Measurements from ENCODE around the gene DAP3. TPM values are rescaled to one million over a fixed set of nuclear protein-coding genes. Genes with fewer than 3 reads are reported as not detected.

Gene DAP3
- total and polyA plus RNA-seq, 10 of the 15 experiments (the other 5 are each of a cell fraction or from before 2014, with no cell fraction given), result 60.0 to 223 (median 138) TPM

GRCh38 chr1:155694167-155694566 lies 5.3 kb downstream of the DAP3 start (continued):
- TF ChIP-seq BCLAF1 (IDR thresholded peaks at IDR 0.05) (no peak), ZNF384 (IDR thresholded peaks at IDR 0.05; ENCODE audit: borderline replicate concordance, low read depth, low read length) (no peak), PKNOX1 (IDR thresholded peaks at IDR 0.05) (no peak), E4F1 (IDR thresholded peaks at IDR 0.05; ENCODE audit: borderline replicate concordance, partially characterized antibody) (no peak), BHLHE40 (IDR thresholded peaks at IDR 0.05; ENCODE audit: borderline replicate concordance in 1 of 2, low read depth in 2 of 2, low read length in 1 of 2) (no peak), ATF3 (IDR thresholded peaks at IDR 0.05; ENCODE audit: borderline replicate concordance, extremely low read depth, low read depth, low read length) (no peak), POU2F2 (IDR thresholded peaks at IDR 0.05; ENCODE audit: borderline replicate concordance, low read depth, low read length) (no peak), MTA2 (IDR thresholded peaks at IDR 0.05; ENCODE audit: low read depth) (no peak), ZNF687 (IDR thresholded peaks at IDR 0.05) (no peak), WRNIP1 (IDR thresholded peaks at IDR 0.05; ENCODE audit: borderline replicate concordance, low read depth, low read length) (no peak), GABPA (IDR thresholded peaks at IDR 0.05; ENCODE audit: low read depth) (no peak), HSF1 (IDR thresholded peaks at IDR 0.05; ENCODE audit: low read depth, low read length) (no peak)

Data from GM12878 (cell line).